GM12878 (cell line): ENCODE data around the gene ZNF385C. TPM values are rescaled to one million over a fixed set of nuclear protein-coding genes. Genes with fewer than 3 reads are reported as not detected.

Source experiments
- ATAC-seq: fragments of 200-7000 bp; cut with Tn5 transposase; 3 replicates; pipeline ENCODE4 v1.9.1; 2020; ENCODE audit warnings: mild to moderate bottlenecking, moderate library complexity
- BruUV-seq: library from RNA; stranded (reverse); fragments of 400-500 nt; replicated peaks from 2 replicates; lab custom pipeline; 2021; lab: Mats Ljungman, UMichigan
- CTCF ChIA-PET: fragments of 300-600 bp; sonication (Branson Sonifier 250); formaldehyde crosslinking; extraction: SDS; loops from one replicate; lab custom pipeline; 2021; ENCODE audit warnings: inconsistent platforms; lab: Yijun Ruan, JAX
- POLR2A ChIA-PET: fragments of 350-600 bp; formaldehyde crosslinking; extraction: SDS; loops from one replicate; lab custom pipeline; 2021; ENCODE audit warnings: inconsistent platforms; lab: Charles Lee
- RAD21 ChIA-PET: fragments of 300-600 bp; sonication (Branson Sonifier 250); formaldehyde crosslinking; loops from one replicate; lab custom pipeline; 2023; ENCODE audit warnings: antibody characterized with exemption; ENCODE audit not compliant: unreplicated experiment; lab: Charles Lee
- SMC1A ChIA-PET: fragments of 300-600 bp; sonication (Branson Sonifier 250); formaldehyde crosslinking; loops from one replicate; lab custom pipeline; 2023; ENCODE audit not compliant: unreplicated experiment, uncharacterized antibody; lab: Charles Lee
- DNase-seq: peaks from one replicate; pipeline ENCODE4 v3.0.0-alpha.2; 2011; ENCODE audit warnings: low read depth, low spot score
- FAIRE-seq: peaks from 3 replicates; lab custom pipeline; 2011; peaks lifted over from hg19 to GRCh38; lab: Jason Lieb, UNC
- H2AFZ ChIP-seq: 2 replicates; pipeline ENCODE4 v1.6.0; 2011; ENCODE audit warnings: low read depth, low read length, control low read depth; ENCODE audit not compliant: control insufficient read depth
- H3K27ac ChIP-seq: 2 replicates; pipeline ENCODE4 v1.5.1; 2011; ENCODE audit warnings: control low read depth; ENCODE audit not compliant: control insufficient read depth, insufficient read depth
- H3K27me3 ChIP-seq, 2 experiments: replicated peaks in 1 of 2; 2 replicates each; pipeline versions ENCODE4 v1.6.0 to v1.6.1; 2011; ENCODE audit warnings: low read length in 1 of 2; ENCODE audit not compliant: control insufficient read depth in 2 of 2, insufficient read depth in 2 of 2
- H3K36me3 ChIP-seq, 2 experiments: 2 replicates each; pipeline ENCODE4 v1.5.1; 2011; ENCODE audit warnings: low read length in 1 of 2; ENCODE audit not compliant: control insufficient read depth in 2 of 2, insufficient read depth in 2 of 2
- H3K4me1 ChIP-seq: 2 replicates; pipeline ENCODE4 v1.6.1; 2011; ENCODE audit warnings: mild to moderate bottlenecking, low read length, moderate library complexity, mixed read lengths; ENCODE audit not compliant: control insufficient read depth, insufficient read depth
- H3K4me2 ChIP-seq: 2 replicates; pipeline ENCODE4 v1.6.0; 2011; ENCODE audit warnings: control low read depth; ENCODE audit not compliant: control insufficient read depth, insufficient read depth
- H3K4me3 ChIP-seq: fragments of 200-600 bp; sonication (generic); 2 replicates; pipeline ENCODE4 v1.5.1; 2016
- H3K79me2 ChIP-seq: 2 replicates; pipeline ENCODE4 v1.6.0; 2011; ENCODE audit warnings: low read length; ENCODE audit not compliant: control insufficient read depth, insufficient read depth
- H3K9ac ChIP-seq: 2 replicates; pipeline ENCODE4 v1.8.0; 2011; ENCODE audit warnings: low read length, control low read depth, mixed read lengths; ENCODE audit not compliant: control insufficient read depth, insufficient read depth
- H3K9me3 ChIP-seq: replicated peaks from 3 replicates; pipeline ENCODE4 v1.5.1; 2011; ENCODE audit warnings: mild to moderate bottlenecking, low read length; ENCODE audit not compliant: control insufficient read depth, insufficient read depth
- H4K20me1 ChIP-seq: 2 replicates; pipeline ENCODE4 v1.6.0; 2011; ENCODE audit not compliant: control insufficient read depth, insufficient read depth
- CTCF ChIP-seq, 3 experiments: IDR thresholded peaks in 2 of 3; conservative IDR thresholded peaks in 1 of 3; 2 replicates each; pipeline ENCODE4 v1.5.1; 2011; ENCODE audit warnings: low read depth in 3 of 3, low read length in 3 of 3, mild to moderate bottlenecking in 3 of 3, control low read depth in 2 of 3, moderate library complexity in 2 of 3, inconsistent platforms in 1 of 3, mixed read lengths in 1 of 3; ENCODE audit not compliant: control insufficient read depth in 2 of 3, insufficient read depth in 1 of 3; ENCODE audit errors: extremely low read depth in 1 of 3
- RELA ChIP-seq: fragments of 450-650 bp; IDR thresholded peaks from 2 replicates; pipeline ENCODE4 v1.8.0; 2014; ENCODE audit warnings: borderline replicate concordance; ENCODE audit not compliant: partially characterized antibody
- WGBS: methylation state at CpG from one replicate; pipeline ENCODE4 v1.1.6; 2016; ENCODE audit warnings: low lambda C conversion rate; ENCODE audit not compliant: insufficient replicate concordance, insufficient coverage; ENCODE audit errors: missing lambda C conversion rate; 5-methylcytosine and 5-hydroxymethylcytosine counted together
- in situ Hi-C: fragments of 300-500 bp; cut with MboI; formaldehyde crosslinking; loops from 9 replicates; pipeline ENCODE4 v1.14.3; 2018; ENCODE audit warnings: mixed read lengths
- intact Hi-C: fragments of 100-400 bp; cut with micrococcal nuclease; formaldehyde crosslinking; loops from one replicate; pipeline ENCODE4 v1.14.2; 2022; ENCODE audit not compliant: unreplicated experiment
- polyA plus RNA-seq, 11 experiments: library from polyadenylated mRNA; depleted of rRNA in 4 of 11; unstranded in 6 of 11; stranded (reverse) in 5 of 11; fragments of >200 nt; fragmentation: Nextera tagmentation in 4 of 11; fragmentation: Illumina TruSeq in 1 of 11; extraction: Ambion mirVana in 4 of 11; extraction: Trizol in 1 of 11; gene quantifications; 1 replicate in 1 of 11; 2 replicates in 10 of 11; pipeline versions ENCODE4 v1.2.1 to v1.2.3, GENCODE V29; 2011 to 2016; ENCODE audit warnings: inconsistent platforms in 2 of 11, missing spikeins in 2 of 11, low read depth in 1 of 11
- total RNA-seq, 4 experiments: library from RNA; depleted of rRNA in 3 of 4; stranded (reverse); fragments of >200 nt in 3 of 4; fragmentation: Illumina TruSeq in 1 of 4; extraction: Trizol in 1 of 4; gene quantifications; 2 replicates each; pipeline versions ENCODE4 v1.2.1 to v1.2.3, GENCODE V29; 2013 to 2021

The ZNF385C gene
- total and polyA plus RNA-seq, 10 of the 15 experiments (the other 5 are each of a cell fraction or from before 2014, with no cell fraction given) = 0.06 to 0.20 (median 0.07) TPM; not detected in 5

GRCh38 chr17:42096360-42097111 lies 1.7 kb downstream of the ZNF385C start:
- intact Hi-C loops = no loop called here
- FAIRE-seq = no peak
- H3K36me3 ChIP-seq = no peaks in the 10 kb centered on the region
- H3K27me3 ChIP-seq = peaks cover 1 to 6% of the 10 kb centered on the region in 2 experiments; a peak in 1 of 4 replicates
- no peak overlapping the region for H3K4me2 ChIP-seq
- POLR2A ChIA-PET = interaction anchor here (0.6 kb wide), 1 partner anchor 39 kb away, joined by 3 read pairs; no protein-coding TSS in a partner anchor
- WGBS = 43% methylated on average over 8 of the region's 8 CpGs
- DNase-seq = no peak
- BruUV-seq = no TSS peak
- peaks cover 5% of the 10 kb centered on the region for H3K4me1 ChIP-seq
- TF ChIP-seq RELA = no peak
- 0 out of 6 replicates have a peak, but pooled peaks of 1 of the 3 experiments have one; percentile 5 for TF ChIP-seq CTCF (IDR thresholded peaks at IDR 0.05 in 2 of 3, conservative IDR thresholded peaks at IDR 0.05 in 1 of 3; ENCODE audit: control insufficient read depth in 2 of 3, extremely low read depth in 1 of 3, insufficient read depth in 1 of 3, low read depth in 3 of 3, low read length in 3 of 3)
- TF ChIP-seq, all 136 proteins: peak for 1
- H3K9me3 ChIP-seq = no peaks in the 10 kb centered on the region
- no peak overlapping the region for H3K27ac ChIP-seq
- no peak overlapping the region for H3K9ac ChIP-seq
- H3K79me2 ChIP-seq = no peaks in the 10 kb centered on the region
- H4K20me1 ChIP-seq = 0 out of 2 replicates have a peak, but pooled peaks cover 3% of the 10 kb centered on the region
- SMC1A ChIA-PET = interaction anchor here (0.5 to 2.4 kb wide), 3 partner anchors 12 to 132 kb away, joined by 4 to 6 read pairs (median 4); no protein-coding TSS in a partner anchor
- H2AFZ ChIP-seq = no peak overlapping the region
- no peak overlapping the region for H3K4me3 ChIP-seq
- CTCF ChIA-PET = interaction anchor here (0.6 to 2.1 kb wide), 5 partner anchors 19 to 789 kb away, joined by 3 to 7 read pairs (median 4); no protein-coding TSS in a partner anchor
- RAD21 ChIA-PET = interaction anchor here (0.5 kb wide), 1 partner anchor 12 kb away, joined by 3 read pairs; no protein-coding TSS in a partner anchor
- in situ Hi-C loops = no loop called here
- ATAC-seq = no peak
